ENCODE data around the gene C17orf75. TPM values are rescaled to one million over a fixed set of nuclear protein-coding genes. Genes with fewer than 3 reads are reported as not detected.
"Not testable (repeated sequence)": the region's sequence is repeated elsewhere in the genome, so short reads cannot be mapped to it uniquely, and the experiment has no call there.

The C17orf75 gene
- total and polyA plus RNA-seq, 5 donors = 16.4 to 19.0 (median 16.9) TPM

GRCh38 chr17:32357615-32358014 is 15.6 kb upstream of the C17orf75 start:
- Histone ChIP-seq H3K27me3 (ENCODE audit: control insufficient read depth, insufficient read depth) (no peaks in the 10 kb centered on the region), H3K4me1 (ENCODE audit: control insufficient read depth, insufficient read depth, low read length) (peaks cover 14% of the 10 kb centered on the region), H3K27ac (ENCODE audit: low read length) (no peak overlapping the region), H3K9me3 (ENCODE audit: control insufficient read depth, low read length) (no peaks in the 10 kb centered on the region), H3K4me3 (ENCODE audit: low read length) (no peak overlapping the region)
- WGBS = 85% methylated on average over 8 of the region's 8 CpGs
- intact Hi-C loops (cut with DNase I) = no loop called here
- no peak for DNase-seq
- no peak for ATAC-seq

- intact Hi-C loops (cut with DNase I) = no loop called here
- H3K27me3 ChIP-seq (ENCODE audit: control insufficient read depth, insufficient read depth) = no peaks in the 10 kb centered on the region
- H3K4me1 ChIP-seq (ENCODE audit: control insufficient read depth, insufficient read depth, low read length) = peaks cover 13% of the 10 kb centered on the region
- H3K27ac ChIP-seq (ENCODE audit: low read length) = no peak overlapping the region
- DNase-seq = no peak
- H3K9me3 ChIP-seq (ENCODE audit: control insufficient read depth, low read length) = no peaks in the 10 kb centered on the region
- WGBS = 95% methylated on average over 5 of the region's 5 CpGs
- no peak for ATAC-seq
- H3K4me3 ChIP-seq (ENCODE audit: low read length) = no peak overlapping the region
Measured at GRCh38 chr17:32356750-32357149, 14.8 kb upstream of the C17orf75 start.

GRCh38 chr17:32356378-32356743 is 14.4 kb upstream of the C17orf75 start:
- Histone ChIP-seq H3K27ac (ENCODE audit: low read length) (no peak overlapping the region), H3K4me3 (ENCODE audit: low read length) (no peak overlapping the region), H3K27me3 (ENCODE audit: control insufficient read depth, insufficient read depth) (no peaks in the 10 kb centered on the region), H3K4me1 (ENCODE audit: control insufficient read depth, insufficient read depth, low read length) (peaks cover 13% of the 10 kb centered on the region), H3K9me3 (ENCODE audit: control insufficient read depth, low read length) (no peaks in the 10 kb centered on the region)
- no peak for DNase-seq
- 92% methylated on average over 3 of the region's 3 CpGs for WGBS
- intact Hi-C loops (cut with DNase I) = no loop called here
- no peak for ATAC-seq

GRCh38 chr17:32355649-32356377 is 13.8 kb upstream of the C17orf75 start:
- peak in 1 of 2 donors; percentile 10 for ATAC-seq

GRCh38 chr17:32352734-32353133 is 10.8 kb upstream of the C17orf75 start:
- WGBS = 91% methylated on average over 9 of the region's 9 CpGs
- Histone ChIP-seq H3K4me3 (ENCODE audit: low read length) (peak overlapping the region; percentile 99), H3K4me1 (ENCODE audit: control insufficient read depth, insufficient read depth, low read length) (peaks cover 16% of the 10 kb centered on the region)
- intact Hi-C loops (cut with DNase I); H3K9me3 ChIP-seq (ENCODE audit: control insufficient read depth, low read length); H3K27ac ChIP-seq (ENCODE audit: low read length); DNase-seq; ATAC-seq; H3K27me3 ChIP-seq (ENCODE audit: control insufficient read depth, insufficient read depth): not testable (repeated sequence)

More at GRCh38 chr17:32355649-32356377, 13.8 kb upstream of the C17orf75 start:
- DNase-seq = no peak
- Histone ChIP-seq H3K27ac (ENCODE audit: low read length) (peak overlapping the region; percentile 23), H3K4me3 (ENCODE audit: low read length) (no peak overlapping the region), H3K27me3 (ENCODE audit: control insufficient read depth, insufficient read depth) (no peaks in the 10 kb centered on the region), H3K4me1 (ENCODE audit: control insufficient read depth, insufficient read depth, low read length) (peaks cover 13% of the 10 kb centered on the region), H3K9me3 (ENCODE audit: control insufficient read depth, low read length) (no peaks in the 10 kb centered on the region)
- WGBS = 32% methylated on average over 6 of the region's 6 CpGs
- intact Hi-C loops (cut with DNase I) = no loop called here

GRCh38 chr17:32350666-32351418 is 8.9 kb upstream of the C17orf75 start:
- Histone ChIP-seq H3K4me1 (ENCODE audit: control insufficient read depth, insufficient read depth, low read length) (peaks cover 13% of the 10 kb centered on the region), H3K27me3 (ENCODE audit: control insufficient read depth, insufficient read depth) (no peaks in the 10 kb centered on the region), H3K27ac (ENCODE audit: low read length) (peak overlapping the region; percentile 98), H3K9me3 (ENCODE audit: control insufficient read depth, low read length) (no peaks in the 10 kb centered on the region), H3K4me3 (ENCODE audit: low read length) (peak overlapping the region; percentile 99)
- DNase-seq (peak in 2 of 3 donors; percentile 33 to 51), ATAC-seq (peak; percentile 62 to 74)
- under 1% methylated on average over 20 of the region's 20 CpGs for WGBS
- intact Hi-C loops (cut with DNase I) = no loop called here

GRCh38 chr17:32349854-32350665 is 8.1 kb upstream of the C17orf75 start, which contains the start of gene ZNF207:
Gene ZNF207, plus strand, starts transcription at chr17:32350157. Its CDS starts 129 bp downstream, at chr17:32350286.
- intact Hi-C loops (cut with DNase I) = no loop called here
- H3K4me3 ChIP-seq (ENCODE audit: low read length) = peak within 1 kb of the TSS; percentile 99
- ATAC-seq = peak; percentile 99
- DNase-seq = peak; percentile 96 to 98 (median 97)
- peaks cover 6% of the 10 kb centered on the region for H3K4me1 ChIP-seq (ENCODE audit: control insufficient read depth, insufficient read depth, low read length)
- no peaks in the 10 kb centered on the region for H3K9me3 ChIP-seq (ENCODE audit: control insufficient read depth, low read length)
- peak within 1 kb of the TSS; percentile 98 for H3K27ac ChIP-seq (ENCODE audit: low read length)
- H3K27me3 ChIP-seq (ENCODE audit: control insufficient read depth, insufficient read depth) = no peaks in the 10 kb centered on the region
- under 1% methylated on average over 47 of the region's 47 CpGs for WGBS

- no peaks in the 10 kb centered on the region for H3K9me3 ChIP-seq (ENCODE audit: control insufficient read depth, low read length)
- intact Hi-C loops (cut with DNase I) = no loop called here
- WGBS = 17% methylated on average over 15 of the region's 15 CpGs
- peak overlapping the region; percentile 99 for H3K4me3 ChIP-seq (ENCODE audit: low read length)
- H3K27me3 ChIP-seq (ENCODE audit: control insufficient read depth, insufficient read depth) = no peaks in the 10 kb centered on the region
- peaks cover 5% of the 10 kb centered on the region for H3K4me1 ChIP-seq (ENCODE audit: control insufficient read depth, insufficient read depth, low read length)
- ATAC-seq = peak; percentile 10 to 31
- DNase-seq = no peak
- H3K27ac ChIP-seq (ENCODE audit: low read length) = peak overlapping the region; percentile 55
Measured at GRCh38 chr17:32349503-32349853, 7.5 kb upstream of the C17orf75 start.

GRCh38 chr17:32348483-32348800 is 6.5 kb upstream of the C17orf75 start:
- Histone ChIP-seq H3K27me3 (ENCODE audit: control insufficient read depth, insufficient read depth) (no peaks in the 10 kb centered on the region), H3K27ac (ENCODE audit: low read length) (no peak overlapping the region), H3K4me1 (ENCODE audit: control insufficient read depth, insufficient read depth, low read length) (peaks cover 5% of the 10 kb centered on the region), H3K9me3 (ENCODE audit: control insufficient read depth, low read length) (no peaks in the 10 kb centered on the region), H3K4me3 (ENCODE audit: low read length) (no peak overlapping the region)
- 97% methylated on average over 2 of the region's 2 CpGs for WGBS
- intact Hi-C loops (cut with DNase I) = no loop called here
- no peak for DNase-seq
- ATAC-seq = no peak

GRCh38 chr17:32345951-32346600 is 4.1 kb upstream of the C17orf75 start:
- H3K27ac ChIP-seq (ENCODE audit: low read length) = no peak overlapping the region
- ATAC-seq = no peak

More at GRCh38 chr17:32345951-32346600, 4.1 kb upstream of the C17orf75 start:
- H3K27me3 ChIP-seq (ENCODE audit: control insufficient read depth, insufficient read depth) = no peaks in the 10 kb centered on the region
- H3K9me3 ChIP-seq (ENCODE audit: control insufficient read depth, low read length) = no peaks in the 10 kb centered on the region
- H3K4me3 ChIP-seq (ENCODE audit: low read length) = no peak overlapping the region
- intact Hi-C loops (cut with DNase I) = no loop called here
- DNase-seq = no peak
- peaks cover 3% of the 10 kb centered on the region for H3K4me1 ChIP-seq (ENCODE audit: control insufficient read depth, insufficient read depth, low read length)
- WGBS = 86% methylated on average over 11 of the region's 11 CpGs

Measured in right cardiac atrium (tissue), 5 donors.